Bronchial epithelial cell (primary cell): ENCODE results near the gene CCDC88B. TPM values are rescaled to one million over a fixed set of nuclear protein-coding genes. Genes with fewer than 3 reads are reported as not detected.
A peak's percentile ranks its signal among the peaks of the same experiment; 100 is the strongest.
"Not testable (repeated sequence)": the region's sequence is repeated elsewhere in the genome, so short reads cannot be mapped to it uniquely, and the experiment has no call there.

ENCODE experiments used
- DNase-seq: peaks from one replicate; pipeline ENCODE4 v3.0.0-alpha.2; 2010; ENCODE audit warnings: low read depth
- FAIRE-seq: peaks from 2 replicates; lab custom pipeline; 2011; peaks lifted over from hg19 to GRCh38; lab: Jason Lieb, UNC
- H3K27me3 ChIP-seq: 2 replicates; pipeline ENCODE4 v1.5.1; 2011; ENCODE audit warnings: low read length; ENCODE audit not compliant: control insufficient read depth, insufficient read depth
- H3K36me3 ChIP-seq: 2 replicates; pipeline ENCODE4 v1.5.1; 2011; ENCODE audit warnings: low read length; ENCODE audit not compliant: control insufficient read depth, insufficient read depth
- H3K4me3 ChIP-seq: 2 replicates; pipeline ENCODE4 v1.5.1; 2011; ENCODE audit warnings: mild to moderate bottlenecking, low read depth, low read length, control low read depth
- total RNA-seq: library from RNA; depleted of rRNA; stranded (reverse); fragments of >200 nt; gene quantifications from 2 replicates; pipeline ENCODE4 v1.2.1, GENCODE V29; 2014
- TF ChIP-seq, protein P1 (sequence below): IDR thresholded peaks from 2 replicates; pipeline ENCODE4 v1.5.1; 2011; ENCODE audit warnings: mild to moderate bottlenecking, moderate library complexity, low read length, control low read depth, inconsistent platforms; ENCODE audit not compliant: insufficient read depth, severe bottlenecking

Gene CCDC88B
- total RNA-seq, 1 donor from 2014 or later, result 2.9 TPM

GRCh38 chr11:64304316-64305072 lies 35.5 kb upstream of the CCDC88B start:
- DNase-seq, result peak; percentile 81
- TF ChIP-seq, protein P1, sequence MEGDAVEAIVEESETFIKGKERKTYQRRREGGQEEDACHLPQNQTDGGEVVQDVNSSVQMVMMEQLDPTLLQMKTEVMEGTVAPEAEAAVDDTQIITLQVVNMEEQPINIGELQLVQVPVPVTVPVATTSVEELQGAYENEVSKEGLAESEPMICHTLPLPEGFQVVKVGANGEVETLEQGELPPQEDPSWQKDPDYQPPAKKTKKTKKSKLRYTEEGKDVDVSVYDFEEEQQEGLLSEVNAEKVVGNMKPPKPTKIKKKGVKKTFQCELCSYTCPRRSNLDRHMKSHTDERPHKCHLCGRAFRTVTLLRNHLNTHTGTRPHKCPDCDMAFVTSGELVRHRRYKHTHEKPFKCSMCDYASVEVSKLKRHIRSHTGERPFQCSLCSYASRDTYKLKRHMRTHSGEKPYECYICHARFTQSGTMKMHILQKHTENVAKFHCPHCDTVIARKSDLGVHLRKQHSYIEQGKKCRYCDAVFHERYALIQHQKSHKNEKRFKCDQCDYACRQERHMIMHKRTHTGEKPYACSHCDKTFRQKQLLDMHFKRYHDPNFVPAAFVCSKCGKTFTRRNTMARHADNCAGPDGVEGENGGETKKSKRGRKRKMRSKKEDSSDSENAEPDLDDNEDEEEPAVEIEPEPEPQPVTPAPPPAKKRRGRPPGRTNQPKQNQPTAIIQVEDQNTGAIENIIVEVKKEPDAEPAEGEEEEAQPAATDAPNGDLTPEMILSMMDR, result peak; percentile 93
- Histone ChIP-seq H3K36me3 (peaks cover 4% of the 10 kb centered on the region), H3K27me3 (peaks cover 10% of the 10 kb centered on the region), H3K4me3 (peak overlapping the region; percentile 51)
- no peak for FAIRE-seq

DNA sequence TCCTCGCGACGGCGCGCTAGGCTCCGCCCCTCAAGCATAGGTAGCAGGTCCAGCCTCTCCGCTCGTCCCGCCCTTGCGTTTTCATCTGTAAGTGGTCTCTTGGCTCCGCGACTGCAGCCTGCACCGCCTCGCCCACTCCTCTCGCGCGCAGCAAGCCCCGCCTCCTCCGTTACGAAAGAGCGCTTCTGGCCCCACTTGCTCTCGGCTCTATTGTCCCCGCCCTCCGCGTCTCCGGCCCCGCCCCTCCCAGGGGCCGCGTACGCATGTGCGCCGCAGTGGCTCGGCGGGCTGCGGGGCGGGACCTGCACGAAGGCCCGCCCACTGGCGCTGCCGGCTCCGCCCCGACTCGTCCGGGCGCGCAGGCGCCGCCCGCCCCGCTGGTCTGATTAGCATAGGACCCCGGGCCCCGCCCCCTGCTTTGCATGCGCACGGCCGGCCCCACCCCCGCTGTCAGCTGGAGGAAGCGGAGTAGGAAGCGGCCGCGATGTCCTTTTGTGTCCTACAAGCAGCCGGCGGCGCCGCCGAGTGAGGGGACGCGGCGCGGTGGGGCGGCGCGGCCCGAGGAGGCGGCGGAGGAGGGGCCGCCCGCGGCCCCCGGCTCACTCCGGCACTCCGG lies 34.8 kb upstream of the CCDC88B start, which contains the start of gene ESRRA:
ESRRA (plus strand) TSS at position 450 of the 616 bp plus-strand sequence. CDS start 1,656 bp downstream, outside the sequence.
- Histone ChIP-seq H3K27me3 (peaks cover 3% of the 10 kb centered on the region), H3K4me3 (peak within 1 kb of the TSS; percentile 77), H3K36me3 (peaks cover 4% of the 10 kb centered on the region)
- peak; percentile 89 for DNase-seq
- FAIRE-seq, result no peak
- TF ChIP-seq, protein P1, result no peak

GRCh38 chr11:64305691-64306562 lies 34.1 kb upstream of the CCDC88B start:
- peak; percentile 24 for DNase-seq
- Histone ChIP-seq H3K36me3 (peaks cover 4% of the 10 kb centered on the region), H3K4me3 (peak overlapping the region; percentile 77), H3K27me3 (no peaks in the 10 kb centered on the region)
- FAIRE-seq, result no peak
- TF ChIP-seq, protein P1, result peak; percentile 41

GRCh38 chr11:64306563-64306875 lies 33.5 kb upstream of the CCDC88B start:
- TF ChIP-seq, protein P1, result no peak
- H3K36me3 ChIP-seq, result peaks cover 4% of the 10 kb centered on the region
- FAIRE-seq (no peak), DNase-seq (no peak)
- H3K4me3 ChIP-seq, result peak overlapping the region; percentile 77
- no peaks in the 10 kb centered on the region for H3K27me3 ChIP-seq

DNA sequence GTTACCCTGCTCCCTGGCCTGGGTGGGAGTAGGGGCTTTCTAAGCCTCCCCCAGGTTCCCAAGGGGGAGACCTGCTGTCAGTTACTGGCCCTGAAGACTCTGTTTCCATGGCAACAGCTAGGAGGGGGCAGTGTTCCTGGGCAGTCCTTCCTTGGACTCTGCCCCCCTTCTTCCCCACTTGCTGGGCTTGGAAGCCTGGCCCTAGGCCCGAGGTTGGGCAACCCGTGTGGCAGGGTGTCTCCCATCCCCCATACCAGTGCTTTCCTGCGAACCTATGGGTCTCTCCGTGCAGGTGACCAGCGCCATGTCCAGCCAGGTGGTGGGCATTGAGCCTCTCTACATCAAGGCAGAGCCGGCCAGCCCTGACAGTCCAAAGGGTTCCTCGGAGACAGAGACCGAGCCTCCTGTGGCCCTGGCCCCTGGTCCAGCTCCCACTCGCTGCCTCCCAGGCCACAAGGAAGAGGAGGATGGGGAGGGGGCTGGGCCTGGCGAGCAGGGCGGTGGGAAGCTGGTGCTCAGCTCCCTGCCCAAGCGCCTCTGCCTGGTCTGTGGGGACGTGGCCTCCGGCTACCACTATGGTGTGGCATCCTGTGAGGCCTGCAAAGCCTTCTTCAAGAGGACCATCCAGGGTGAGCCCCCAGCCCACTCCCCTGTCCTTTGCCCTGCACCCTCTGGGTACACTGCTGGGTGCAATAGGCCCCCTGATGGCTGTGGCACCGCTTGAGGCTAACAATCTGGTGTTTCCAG lies 33.0 kb upstream of the CCDC88B start:
- H3K4me3 ChIP-seq, result no peak overlapping the region
- H3K27me3 ChIP-seq, result no peaks in the 10 kb centered on the region
- peaks cover 4% of the 10 kb centered on the region for H3K36me3 ChIP-seq
- FAIRE-seq (no peak), DNase-seq (no peak)
- TF ChIP-seq, protein P1, result no peak

GRCh38 chr11:64307795-64308194 lies 32.2 kb upstream of the CCDC88B start:
- not testable (repeated sequence) for H3K4me3 ChIP-seq, DNase-seq, H3K27me3 ChIP-seq, H3K36me3 ChIP-seq, FAIRE-seq
